GM23248 (cell line): ENCODE results near the gene TMEM9B. TPM values are rescaled to one million over a fixed set of nuclear protein-coding genes. Genes with fewer than 3 reads are reported as not detected.
"Not testable (repeated sequence)": the region's sequence is repeated elsewhere in the genome, so short reads cannot be mapped to it uniquely, and the experiment has no call there.

Experiments
- DNase-seq: peaks from one replicate; pipeline ENCODE4 v3.0.0-alpha.2; 2015
- H2AFZ ChIP-seq: fragments of 200-600 bp; sonication (generic); 2 replicates; pipeline ENCODE4 v1.6.1; 2016; ENCODE audit warnings: antibody characterized with exemption
- H3F3A ChIP-seq: fragments of 200-600 bp; sonication (generic); 2 replicates; pipeline ENCODE4 v1.6.1; 2016; ENCODE audit warnings: mild to moderate bottlenecking, antibody characterized with exemption, mixed run types; ENCODE audit not compliant: insufficient read depth
- H3K27ac ChIP-seq: fragments of 200-600 bp; sonication (generic); 2 replicates; pipeline ENCODE4 v1.5.1; 2016; ENCODE audit warnings: mild to moderate bottlenecking
- H3K27me3 ChIP-seq: fragments of 200-600 bp; sonication (generic); replicated peaks from 2 replicates; pipeline ENCODE4 v1.6.1; 2016; ENCODE audit warnings: mild to moderate bottlenecking; ENCODE audit not compliant: insufficient read depth
- H3K36me3 ChIP-seq: fragments of 200-600 bp; sonication (generic); 2 replicates; pipeline ENCODE4 v1.6.1; 2016; ENCODE audit warnings: low read depth, mild to moderate bottlenecking
- H3K4me1 ChIP-seq: fragments of 200-600 bp; sonication (generic); 2 replicates; pipeline ENCODE4 v1.6.1; 2016; ENCODE audit warnings: mild to moderate bottlenecking; ENCODE audit not compliant: insufficient read depth
- H3K4me2 ChIP-seq: fragments of 200-600 bp; sonication (generic); one replicate; pipeline ENCODE4 v1.6.1; 2016; ENCODE audit warnings: mild to moderate bottlenecking; ENCODE audit not compliant: unreplicated experiment
- H3K4me3 ChIP-seq: fragments of 200-600 bp; sonication (generic); 2 replicates; pipeline ENCODE4 v1.5.1; 2016; ENCODE audit warnings: mild to moderate bottlenecking
- H3K79me2 ChIP-seq: fragments of 200-600 bp; sonication (generic); 2 replicates; pipeline ENCODE4 v1.6.1; 2016; ENCODE audit warnings: mild to moderate bottlenecking; ENCODE audit not compliant: insufficient read depth
- H3K9ac ChIP-seq: fragments of 200-600 bp; sonication (generic); 2 replicates; pipeline ENCODE4 v1.6.1; 2016; ENCODE audit warnings: mild to moderate bottlenecking
- H3K9me2 ChIP-seq: fragments of 200-600 bp; sonication (generic); 2 replicates; pipeline ENCODE4 v1.6.1; 2016; ENCODE audit warnings: mixed run types, mild to moderate bottlenecking, moderate library complexity; ENCODE audit not compliant: insufficient read depth
- H3K9me3 ChIP-seq: fragments of 200-600 bp; sonication (generic); one replicate; pipeline ENCODE4 v1.6.1; 2017; ENCODE audit warnings: low read depth
- H4K20me1 ChIP-seq: fragments of 200-600 bp; sonication (generic); 2 replicates; pipeline ENCODE4 v1.6.0; 2016; ENCODE audit not compliant: insufficient read depth
- EZH2 ChIP-seq: fragments of 200-600 bp; sonication (generic); IDR thresholded peaks from 2 replicates; pipeline ENCODE4 v1.6.1; 2018; ENCODE audit warnings: antibody characterized with exemption, mild to moderate bottlenecking; ENCODE audit not compliant: insufficient read depth, poor library complexity, severe bottlenecking
- EZH2phosphoT487 ChIP-seq: fragments of 200-600 bp; sonication (generic); IDR thresholded peaks from 2 replicates; pipeline ENCODE4 v1.6.1; 2018; ENCODE audit warnings: antibody characterized with exemption, moderate library complexity, mild to moderate bottlenecking, low read depth; ENCODE audit not compliant: insufficient read depth
- WGBS, 2 experiments: methylation state at CpG; one replicate each; pipeline ENCODE4 v1.1.6; 2015 to 2017; ENCODE audit warnings: low lambda C conversion rate in 2 of 2, low coverage in 1 of 2; ENCODE audit errors: missing lambda C conversion rate in 2 of 2; 5-methylcytosine and 5-hydroxymethylcytosine counted together
- in situ Hi-C: fragments of 300-500 bp; cut with MboI; formaldehyde crosslinking; loops from 2 replicates; pipeline ENCODE4 v1.15.0; 2020
- polyA plus RNA-seq: library from polyadenylated mRNA; unstranded; fragments of >200 nt; fragmentation: Nextera tagmentation; extraction: Ambion mirVana; gene quantifications from 2 replicates; pipeline ENCODE4 v1.2.1, GENCODE V29; 2016
- total RNA-seq: library from RNA; depleted of rRNA; stranded (reverse); fragments of >200 nt; shearing (Covaris generic); gene quantifications from 2 replicates; pipeline ENCODE4 v1.2.3, GENCODE V29; 2014; rRNA removed

The TMEM9B gene
- total RNA-seq (76.6 and 83.4 TPM in 2 replicates), polyA plus RNA-seq (98.9 and 99.6 TPM in 2 replicates)

DNA sequence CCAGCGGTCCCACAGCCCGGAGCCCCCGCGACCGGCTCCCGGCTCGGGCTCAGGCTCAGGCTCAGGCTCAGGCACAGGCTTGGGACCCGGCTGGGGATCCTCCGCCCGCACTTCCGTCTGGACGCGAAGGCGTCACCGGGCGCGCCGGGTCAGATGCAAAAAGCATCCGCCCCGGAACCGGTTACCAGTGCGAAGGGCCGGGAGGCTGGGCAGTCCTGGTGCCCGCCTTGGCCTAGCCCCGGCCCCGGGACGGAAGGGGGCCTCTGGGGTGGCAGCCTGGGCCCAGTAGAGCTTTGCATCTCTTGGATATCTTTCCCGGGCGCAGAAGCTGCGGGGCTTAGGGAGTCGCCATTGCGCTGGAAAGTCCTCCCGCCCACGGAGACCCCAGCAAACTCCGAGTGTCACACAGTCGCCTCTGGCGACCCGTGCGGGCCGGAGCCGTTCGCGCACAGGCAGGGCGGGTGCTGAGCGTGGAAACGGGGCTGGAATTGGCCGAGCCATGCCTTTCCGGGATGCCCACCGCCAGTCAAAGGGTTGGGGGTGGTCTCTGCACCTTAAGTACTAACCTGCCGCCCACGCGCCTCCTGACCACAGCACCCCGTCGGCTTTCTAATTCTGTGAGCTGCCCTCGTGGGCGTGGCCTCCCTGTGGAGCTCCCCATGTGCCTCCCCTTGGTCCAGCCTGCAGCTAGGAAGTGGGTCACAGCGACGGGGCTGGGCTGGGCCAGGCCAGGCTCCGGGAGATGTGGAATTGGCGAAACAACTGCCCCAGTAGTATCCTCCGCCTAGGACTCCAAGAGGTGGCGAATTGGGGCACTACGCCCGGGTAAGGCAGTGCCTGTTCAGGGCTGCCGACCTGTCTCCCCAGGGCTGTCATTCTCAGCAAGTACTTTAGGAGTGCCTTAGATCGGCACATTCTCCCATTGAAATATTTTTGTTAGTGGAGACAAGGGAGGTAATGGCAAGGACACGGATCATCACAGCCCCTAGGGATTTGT lies at the start of gene TMEM9B:
TMEM9B (minus strand) TSS at position 119 of the 997 bp plus-strand sequence. CDS start 129 bp downstream, outside the sequence.
- H3F3A ChIP-seq: peaks cover 18% of the 10 kb centered on the region
- no peaks in the 10 kb centered on the region for H3K36me3 ChIP-seq
- no peaks in the 10 kb centered on the region for H3K9me2 ChIP-seq
- DNase-seq: peak; percentile 98
- no peak for TF ChIP-seq EZH2
- no peak for TF ChIP-seq EZH2phosphoT487
- peak within 1 kb of the TSS; percentile 91 for H3K4me2 ChIP-seq
- H3K4me1 ChIP-seq: peaks cover 12% of the 10 kb centered on the region
- peak within 1 kb of the TSS; percentile 81 for H3K4me3 ChIP-seq
- H3K79me2 ChIP-seq: peaks cover 44% of the 10 kb centered on the region
- no peaks in the 10 kb centered on the region for H4K20me1 ChIP-seq
- no peaks in the 10 kb centered on the region for H3K9me3 ChIP-seq
- peak within 1 kb of the TSS; percentile 91 for H2AFZ ChIP-seq
- 0 to 2% methylated on average over 49 to 62 of the region's 67 CpGs for WGBS, 2 experiments
- peak within 1 kb of the TSS; percentile 83 for H3K27ac ChIP-seq
- H3K27me3 ChIP-seq: no peaks in the 10 kb centered on the region
- in situ Hi-C loops: loop anchor here (25.0 kb wide), 1 partner anchor 727 kb away; no protein-coding TSS in a partner anchor
- peak within 1 kb of the TSS; percentile 90 for H3K9ac ChIP-seq

DNA sequence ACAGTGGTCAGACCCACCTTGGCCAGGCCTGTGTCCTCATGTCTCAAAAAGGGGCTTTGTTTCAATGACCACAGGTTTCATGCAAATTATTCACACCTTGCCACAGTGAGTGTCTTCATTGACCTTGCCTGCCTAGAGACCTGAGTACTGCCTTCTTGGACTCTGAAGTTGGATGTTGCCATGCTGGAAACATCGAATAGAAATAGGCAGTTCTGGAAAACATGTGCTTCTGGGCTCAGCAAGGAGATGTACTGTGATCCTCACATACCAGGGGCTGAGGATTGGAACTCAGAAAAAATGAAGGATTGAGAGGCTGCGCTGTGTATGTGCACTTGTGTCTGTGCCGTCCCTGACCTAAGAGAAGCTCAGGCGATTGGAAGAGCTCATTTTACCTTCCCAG lies 49.1 kb upstream of the TMEM9B start:
- 72 to 73% methylated on average over 4 of the region's 4 CpGs for WGBS, 2 experiments
- Histone ChIP-seq H3K4me2 (no peak overlapping the region), H3K27me3 (no peaks in the 10 kb centered on the region), H2AFZ (no peak overlapping the region), H3K9ac (no peak overlapping the region), H4K20me1 (no peaks in the 10 kb centered on the region), H3K9me2 (no peaks in the 10 kb centered on the region), H3F3A (0 out of 2 replicates have a peak, but pooled peaks cover 14% of the 10 kb centered on the region), H3K4me1 (peaks cover 18% of the 10 kb centered on the region; the same call in 1 of the 2 replicates), H3K9me3 (no peaks in the 10 kb centered on the region), H3K4me3 (no peak overlapping the region), H3K27ac (no peak overlapping the region), H3K79me2 (no peaks in the 10 kb centered on the region), H3K36me3 (no peaks in the 10 kb centered on the region)
- DNase-seq: no peak
- in situ Hi-C loops: no loop called here
- no peak for TF ChIP-seq EZH2phosphoT487
- TF ChIP-seq EZH2: no peak

DNA sequence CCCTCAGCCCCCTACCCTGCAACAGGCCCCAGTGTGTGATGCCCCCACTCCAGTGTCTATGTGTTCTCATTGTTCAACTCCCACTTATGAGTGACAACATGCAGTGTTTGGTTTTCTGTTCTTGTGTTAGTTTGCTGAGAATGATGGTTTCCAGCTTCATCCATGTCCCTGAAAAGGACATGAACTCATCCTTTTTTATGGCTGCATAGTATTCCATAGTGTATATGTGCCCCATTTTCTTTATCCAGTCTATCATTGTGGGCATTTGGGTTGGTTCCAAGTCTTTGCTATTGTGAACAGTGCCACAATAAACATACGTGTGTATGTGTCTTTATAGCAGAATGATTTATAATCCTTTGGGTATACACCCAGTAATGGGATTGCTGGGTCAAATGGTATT lies 45.3 kb upstream of the TMEM9B start:
- 37 to 55% methylated on average over 1 of the region's 1 CpG for WGBS, 2 experiments
- H3K9me2 ChIP-seq, H3K36me3 ChIP-seq, H2AFZ ChIP-seq, H4K20me1 ChIP-seq, H3K9me3 ChIP-seq, H3F3A ChIP-seq, H3K79me2 ChIP-seq, H3K4me3 ChIP-seq, H3K4me1 ChIP-seq, in situ Hi-C loops, DNase-seq, H3K27me3 ChIP-seq, H3K27ac ChIP-seq, H3K9ac ChIP-seq, H3K4me2 ChIP-seq: not testable (repeated sequence)

DNA sequence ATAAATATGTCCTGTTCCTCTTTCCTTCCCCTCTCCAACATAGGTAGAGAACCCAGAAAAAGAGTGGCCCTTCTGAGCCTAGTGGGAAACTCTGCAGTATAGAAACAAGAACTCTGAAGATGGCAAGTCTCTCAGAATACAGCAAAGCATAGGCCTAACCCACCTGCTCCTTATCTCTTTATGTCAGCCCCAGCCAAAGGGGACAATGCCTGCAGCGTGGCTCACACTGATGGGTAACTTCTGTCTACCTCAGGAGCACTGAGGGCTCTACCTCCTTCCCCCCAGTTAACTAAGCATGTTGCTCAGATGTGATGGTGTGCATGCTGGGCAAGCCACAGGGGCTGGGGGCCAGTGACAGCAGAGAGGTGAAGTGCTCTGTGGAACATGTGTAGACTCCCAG lies 44.4 kb upstream of the TMEM9B start:
- H3K9me3 ChIP-seq: no peaks in the 10 kb centered on the region
- no peak for TF ChIP-seq EZH2phosphoT487
- no peak for TF ChIP-seq EZH2
- H3K4me3 ChIP-seq: no peak overlapping the region
- 90 to 100% methylated on average over 1 of the region's 1 CpG for WGBS, 2 experiments
- H3K4me1 ChIP-seq: no peaks in the 10 kb centered on the region
- H4K20me1 ChIP-seq: no peaks in the 10 kb centered on the region
- in situ Hi-C loops: no loop called here
- H3K36me3 ChIP-seq: no peaks in the 10 kb centered on the region
- H3K27ac ChIP-seq: no peak overlapping the region
- DNase-seq: no peak
- H3K9me2 ChIP-seq: no peaks in the 10 kb centered on the region
- no peaks in the 10 kb centered on the region for H3K27me3 ChIP-seq
- no peak overlapping the region for H3K4me2 ChIP-seq
- H3K9ac ChIP-seq: no peak overlapping the region
- H2AFZ ChIP-seq: no peak overlapping the region
- H3K79me2 ChIP-seq: no peaks in the 10 kb centered on the region
- peaks cover 4% of the 10 kb centered on the region; the same call in 1 of the 2 replicates for H3F3A ChIP-seq
